PC-9 (cell line): ENCODE data around the gene SMAD5.

Source experiments
- EZH2 ChIP-seq: fragments of 200-600 bp; sonication (generic); IDR thresholded peaks from 2 replicates; pipeline ENCODE4 v1.8.0; 2017; ENCODE audit warnings: antibody characterized with exemption, low read depth
- TF ChIP-seq, protein P1 (sequence below): fragments of 200-600 bp; sonication (generic); conservative IDR thresholded peaks from 2 replicates; pipeline ENCODE4 v1.6.1; 2017; ENCODE audit warnings: mixed run types, antibody characterized with exemption, mild to moderate bottlenecking, moderate library complexity

DNA sequence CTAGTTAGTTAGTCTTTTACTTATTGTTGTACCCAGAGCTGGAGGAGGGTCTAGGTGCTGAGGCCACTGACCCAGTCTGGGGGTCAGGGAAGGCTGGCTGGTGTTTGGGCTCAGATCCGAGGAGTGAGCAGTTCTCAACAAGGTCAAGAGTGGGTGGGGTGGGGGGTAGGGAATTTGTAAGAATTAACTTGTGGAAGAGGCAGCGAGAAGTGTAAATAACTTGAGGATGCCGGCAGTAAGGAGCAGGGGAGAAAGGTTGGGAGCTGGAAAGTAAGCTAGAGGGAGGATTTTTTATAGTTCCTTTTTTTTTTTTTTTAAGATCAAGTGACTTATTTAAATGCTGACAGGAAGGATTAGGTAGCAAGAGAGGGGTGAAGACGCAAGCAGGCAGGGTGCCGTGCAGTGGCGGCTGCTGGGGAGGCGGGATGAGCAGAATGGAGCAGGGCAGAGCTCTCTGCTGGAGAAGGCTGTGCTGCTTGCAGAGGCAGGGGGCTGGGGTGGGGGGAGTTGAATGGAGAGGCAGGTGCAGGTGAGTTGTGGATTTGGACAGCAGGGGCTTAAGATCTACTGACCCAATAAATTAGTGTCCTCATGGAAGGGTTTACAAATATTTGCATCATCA, 95.6 kb downstream of the SMAD5 start:
- TF ChIP-seq, protein P1, sequence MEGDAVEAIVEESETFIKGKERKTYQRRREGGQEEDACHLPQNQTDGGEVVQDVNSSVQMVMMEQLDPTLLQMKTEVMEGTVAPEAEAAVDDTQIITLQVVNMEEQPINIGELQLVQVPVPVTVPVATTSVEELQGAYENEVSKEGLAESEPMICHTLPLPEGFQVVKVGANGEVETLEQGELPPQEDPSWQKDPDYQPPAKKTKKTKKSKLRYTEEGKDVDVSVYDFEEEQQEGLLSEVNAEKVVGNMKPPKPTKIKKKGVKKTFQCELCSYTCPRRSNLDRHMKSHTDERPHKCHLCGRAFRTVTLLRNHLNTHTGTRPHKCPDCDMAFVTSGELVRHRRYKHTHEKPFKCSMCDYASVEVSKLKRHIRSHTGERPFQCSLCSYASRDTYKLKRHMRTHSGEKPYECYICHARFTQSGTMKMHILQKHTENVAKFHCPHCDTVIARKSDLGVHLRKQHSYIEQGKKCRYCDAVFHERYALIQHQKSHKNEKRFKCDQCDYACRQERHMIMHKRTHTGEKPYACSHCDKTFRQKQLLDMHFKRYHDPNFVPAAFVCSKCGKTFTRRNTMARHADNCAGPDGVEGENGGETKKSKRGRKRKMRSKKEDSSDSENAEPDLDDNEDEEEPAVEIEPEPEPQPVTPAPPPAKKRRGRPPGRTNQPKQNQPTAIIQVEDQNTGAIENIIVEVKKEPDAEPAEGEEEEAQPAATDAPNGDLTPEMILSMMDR = no peak
- no peak for TF ChIP-seq EZH2
